ENCODE measurements around the gene RTN3.
"Not testable (repeated sequence)": the region's sequence is repeated elsewhere in the genome, so short reads cannot be mapped to it uniquely, and the experiment has no call there.

Gene RTN3

DNA sequence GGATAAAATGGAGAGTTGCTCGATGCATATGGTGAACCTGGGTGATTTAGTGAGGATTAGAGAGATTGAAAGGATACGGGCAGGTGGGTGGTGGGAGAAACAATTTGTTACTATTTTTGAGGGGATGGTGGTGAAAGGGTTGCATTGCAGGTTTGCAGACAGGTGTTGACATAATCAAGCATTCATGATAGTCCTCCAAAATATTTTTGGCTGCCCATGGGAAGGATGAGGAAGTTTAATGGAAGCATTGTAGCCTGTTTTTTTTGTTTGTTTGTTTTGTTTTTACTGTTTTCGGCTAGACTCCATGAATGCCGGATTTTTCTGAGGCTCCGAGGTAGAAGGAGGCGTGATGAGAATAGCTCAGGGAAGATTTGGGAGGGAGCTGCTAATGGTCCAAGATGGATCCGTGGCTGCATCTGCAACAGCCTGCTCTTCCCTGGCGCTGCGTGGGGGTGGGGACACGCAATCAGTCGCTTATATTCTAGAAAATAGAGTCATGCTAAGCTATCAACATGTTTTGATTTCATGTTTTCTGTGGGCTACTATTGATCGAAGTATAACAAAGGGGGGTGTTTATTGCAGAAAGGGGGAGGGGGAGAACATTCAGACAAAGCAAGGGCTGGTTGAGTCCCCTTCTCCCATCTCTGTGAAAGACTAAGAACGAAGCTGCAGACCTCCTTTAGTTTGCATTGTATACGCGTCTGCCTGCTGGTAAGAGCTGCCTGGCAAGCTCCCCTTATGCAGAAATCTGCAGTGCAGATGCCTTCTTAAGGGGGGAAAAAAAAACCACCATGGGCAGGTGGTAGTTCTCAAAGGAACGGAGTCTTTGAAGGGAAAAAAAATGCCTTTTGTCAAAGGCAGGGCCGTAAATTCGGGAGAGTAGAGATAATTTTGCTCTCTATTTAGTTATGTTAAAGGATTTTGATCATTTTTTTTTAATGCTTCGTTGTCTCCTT, 1.0 kb downstream of the RTN3 start:
- Histone ChIP-seq H2AFZ (ENCODE audit: low read length) (no peak overlapping the region), H3K79me2 (ENCODE audit: insufficient read depth, low read length) (peaks cover 52% of the 10 kb centered on the region), H3K4me3 (ENCODE audit: low read depth, low read length, poor library complexity, severe bottlenecking) (peak overlapping the region; percentile 72), H3K9ac (ENCODE audit: low read length) (peak overlapping the region; percentile 76), H3K9me2 (ENCODE audit: low read depth, low read length) (no peaks in the 10 kb centered on the region), H3F3A (ENCODE audit: insufficient read depth, low read length) (no peaks in the 10 kb centered on the region), H3K4me2 (ENCODE audit: low read length) (peak overlapping the region; percentile 98), H3K36me3 (ENCODE audit: insufficient read depth, low read length) (no peaks in the 10 kb centered on the region), H3K4me1 (ENCODE audit: insufficient read depth, low read length, severe bottlenecking) (peaks cover 23% of the 10 kb centered on the region), H3K27ac (ENCODE audit: low read depth, low read length, poor library complexity, severe bottlenecking) (peak overlapping the region; percentile 75), H4K20me1 (ENCODE audit: insufficient read depth, low read length) (no peaks in the 10 kb centered on the region), H3K27me3 (ENCODE audit: insufficient read depth, low read length) (no peaks in the 10 kb centered on the region), H3K9me3 (ENCODE audit: low read length) (no peaks in the 10 kb centered on the region)
- TF ChIP-seq, protein P1, sequence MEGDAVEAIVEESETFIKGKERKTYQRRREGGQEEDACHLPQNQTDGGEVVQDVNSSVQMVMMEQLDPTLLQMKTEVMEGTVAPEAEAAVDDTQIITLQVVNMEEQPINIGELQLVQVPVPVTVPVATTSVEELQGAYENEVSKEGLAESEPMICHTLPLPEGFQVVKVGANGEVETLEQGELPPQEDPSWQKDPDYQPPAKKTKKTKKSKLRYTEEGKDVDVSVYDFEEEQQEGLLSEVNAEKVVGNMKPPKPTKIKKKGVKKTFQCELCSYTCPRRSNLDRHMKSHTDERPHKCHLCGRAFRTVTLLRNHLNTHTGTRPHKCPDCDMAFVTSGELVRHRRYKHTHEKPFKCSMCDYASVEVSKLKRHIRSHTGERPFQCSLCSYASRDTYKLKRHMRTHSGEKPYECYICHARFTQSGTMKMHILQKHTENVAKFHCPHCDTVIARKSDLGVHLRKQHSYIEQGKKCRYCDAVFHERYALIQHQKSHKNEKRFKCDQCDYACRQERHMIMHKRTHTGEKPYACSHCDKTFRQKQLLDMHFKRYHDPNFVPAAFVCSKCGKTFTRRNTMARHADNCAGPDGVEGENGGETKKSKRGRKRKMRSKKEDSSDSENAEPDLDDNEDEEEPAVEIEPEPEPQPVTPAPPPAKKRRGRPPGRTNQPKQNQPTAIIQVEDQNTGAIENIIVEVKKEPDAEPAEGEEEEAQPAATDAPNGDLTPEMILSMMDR (IDR thresholded peaks at IDR 0.05; ENCODE audit: low read length), result peak; percentile 33; the same call in 1 of the 2 replicates
- no peak for TF ChIP-seq EZH2 (IDR thresholded peaks at IDR 0.05; ENCODE audit: borderline replicate concordance, low read length)

DNA sequence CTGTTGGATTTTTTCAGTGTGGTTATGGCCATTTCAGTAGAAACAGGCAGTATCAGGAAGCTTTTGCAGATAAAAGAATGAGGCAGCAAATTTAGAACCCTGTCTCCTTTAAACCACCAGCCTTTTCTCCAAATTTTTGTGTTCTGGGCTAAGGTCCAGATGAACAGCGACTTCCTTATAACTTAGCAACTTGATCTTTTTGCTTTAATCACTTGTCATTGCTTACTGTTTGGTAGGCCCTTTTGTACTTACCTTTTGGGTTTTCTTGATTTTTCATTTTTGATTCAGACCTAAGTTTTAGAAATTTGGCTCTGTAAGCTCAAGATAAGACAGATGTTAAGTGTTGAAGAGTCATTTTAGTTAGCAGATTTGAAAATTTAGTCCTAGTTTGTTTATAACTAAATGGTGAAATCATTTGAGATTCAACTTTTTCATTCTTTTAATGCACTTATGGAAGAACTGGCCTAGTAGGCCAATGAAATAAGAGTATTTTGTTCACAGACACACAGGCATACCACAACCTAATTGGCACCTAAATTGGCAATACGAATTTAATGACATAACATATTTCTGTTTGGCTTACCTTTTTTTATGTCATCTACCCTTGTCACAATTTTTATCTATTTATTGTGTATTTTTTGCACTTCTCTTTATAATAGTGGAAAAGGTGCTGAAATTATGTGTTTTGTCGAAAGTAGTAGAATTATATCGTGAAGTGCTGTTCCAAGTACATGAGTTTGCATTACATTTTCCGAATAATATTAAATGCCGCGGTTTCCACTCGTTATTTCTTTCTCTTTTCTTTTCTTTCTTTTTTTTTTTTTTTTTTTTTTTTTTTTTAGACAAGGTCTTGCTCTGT, 2.1 kb downstream of the RTN3 start:
- Histone ChIP-seq H3K36me3 (ENCODE audit: insufficient read depth, low read length) (no peaks in the 10 kb centered on the region), H4K20me1 (ENCODE audit: insufficient read depth, low read length) (no peaks in the 10 kb centered on the region), H3K9me3 (ENCODE audit: low read length) (no peaks in the 10 kb centered on the region), H3K4me1 (ENCODE audit: insufficient read depth, low read length, severe bottlenecking) (peaks cover 31% of the 10 kb centered on the region), H3K9ac (ENCODE audit: low read length) (peak overlapping the region; percentile 76), H3K4me2 (ENCODE audit: low read length) (peak overlapping the region; percentile 98), H3K4me3 (ENCODE audit: low read depth, low read length, poor library complexity, severe bottlenecking) (peak overlapping the region; percentile 72), H3K9me2 (ENCODE audit: low read depth, low read length) (no peaks in the 10 kb centered on the region), H3K27me3 (ENCODE audit: insufficient read depth, low read length) (no peaks in the 10 kb centered on the region), H3K27ac (ENCODE audit: low read depth, low read length, poor library complexity, severe bottlenecking) (peak overlapping the region; percentile 75), H3K79me2 (ENCODE audit: insufficient read depth, low read length) (peaks cover 59% of the 10 kb centered on the region), H2AFZ (ENCODE audit: low read length) (no peak overlapping the region), H3F3A (ENCODE audit: insufficient read depth, low read length) (no peaks in the 10 kb centered on the region)
- no peak for TF ChIP-seq EZH2 (IDR thresholded peaks at IDR 0.05; ENCODE audit: borderline replicate concordance, low read length)
- TF ChIP-seq, protein P1 (IDR thresholded peaks at IDR 0.05; ENCODE audit: low read length), result no peak

DNA sequence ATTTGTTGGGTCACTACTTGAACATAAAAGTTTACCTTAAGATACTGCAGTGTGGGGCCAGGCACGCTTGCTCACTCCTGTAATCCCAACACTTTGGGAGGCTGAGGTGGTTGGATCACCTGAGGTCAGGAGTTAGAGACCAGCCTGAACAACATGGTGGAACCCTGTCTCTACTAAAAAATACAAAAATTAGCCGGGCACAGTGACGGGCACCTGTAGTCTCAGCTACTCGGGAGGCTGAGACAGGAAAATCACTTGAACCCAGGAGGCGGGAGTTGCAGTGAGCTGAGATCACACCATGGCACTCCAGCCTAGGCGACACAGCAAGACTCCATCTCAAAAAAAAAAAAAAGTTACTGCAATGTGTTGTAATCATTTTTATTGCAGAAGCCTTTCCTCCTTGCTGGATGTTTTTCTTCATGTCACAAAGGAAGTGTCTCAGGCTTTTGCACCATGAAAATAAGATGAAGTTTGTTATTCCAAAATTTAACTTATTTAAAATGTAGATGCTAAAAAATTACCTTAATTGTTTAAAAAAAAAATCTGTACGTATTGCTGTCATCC, 3.9 kb downstream of the RTN3 start:
- H3K9me3 ChIP-seq (ENCODE audit: low read length); H3K9ac ChIP-seq (ENCODE audit: low read length); H3K9me2 ChIP-seq (ENCODE audit: low read depth, low read length); H2AFZ ChIP-seq (ENCODE audit: low read length); H3F3A ChIP-seq (ENCODE audit: insufficient read depth, low read length); H3K27me3 ChIP-seq (ENCODE audit: insufficient read depth, low read length); H3K27ac ChIP-seq (ENCODE audit: low read depth, low read length, poor library complexity, severe bottlenecking); H3K36me3 ChIP-seq (ENCODE audit: insufficient read depth, low read length); H3K4me2 ChIP-seq (ENCODE audit: low read length); H4K20me1 ChIP-seq (ENCODE audit: insufficient read depth, low read length); H3K4me3 ChIP-seq (ENCODE audit: low read depth, low read length, poor library complexity, severe bottlenecking): not testable (repeated sequence)
- peaks cover 78% of the 10 kb centered on the region for H3K79me2 ChIP-seq (ENCODE audit: insufficient read depth, low read length)
- peaks cover 39% of the 10 kb centered on the region for H3K4me1 ChIP-seq (ENCODE audit: insufficient read depth, low read length, severe bottlenecking)
